Posterior cingulate gyrus (tissue), 11 donors: ENCODE measurements around the gene TCP11L1.
A peak's percentile ranks its signal among the peaks of the same experiment; 100 is the strongest.

Experiments used
- DNase-seq, 10 donors: peaks; one replicate each; pipeline versions ENCODE4 v3.0.0 to v3.0.0-alpha.2; 2020 to 2021; ENCODE audit warnings: mixed read lengths in 3 of 10
- intact Hi-C: fragments of 100-400 bp; cut with DNase I; formaldehyde crosslinking; loops from one replicate; pipeline ENCODE4 v1.15.1; 2023

The TCP11L1 gene, protein sequence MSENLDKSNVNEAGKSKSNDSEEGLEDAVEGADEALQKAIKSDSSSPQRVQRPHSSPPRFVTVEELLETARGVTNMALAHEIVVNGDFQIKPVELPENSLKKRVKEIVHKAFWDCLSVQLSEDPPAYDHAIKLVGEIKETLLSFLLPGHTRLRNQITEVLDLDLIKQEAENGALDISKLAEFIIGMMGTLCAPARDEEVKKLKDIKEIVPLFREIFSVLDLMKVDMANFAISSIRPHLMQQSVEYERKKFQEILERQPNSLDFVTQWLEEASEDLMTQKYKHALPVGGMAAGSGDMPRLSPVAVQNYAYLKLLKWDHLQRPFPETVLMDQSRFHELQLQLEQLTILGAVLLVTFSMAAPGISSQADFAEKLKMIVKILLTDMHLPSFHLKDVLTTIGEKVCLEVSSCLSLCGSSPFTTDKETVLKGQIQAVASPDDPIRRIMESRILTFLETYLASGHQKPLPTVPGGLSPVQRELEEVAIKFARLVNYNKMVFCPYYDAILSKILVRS

GRCh38 chr11:33039274-33040032 is at the start of gene TCP11L1:
TCP11L1 (plus strand) TSS chr11:33039572; CDS start chr11:33043774, 4,202 bp downstream.
- DNase-seq: peak; percentile 91 to 99 (median 93)
- intact Hi-C loops: loop anchor here (2.0 to 5.0 kb wide), 3 partner anchors 121 to 218 kb away; partner anchors contain the start of genes CSTF3, HIPK3 and QSER1

GRCh38 chr11:32990481-32990880 is 48.9 kb upstream of the TCP11L1 start:
- intact Hi-C loops: no loop called here
- DNase-seq: no peak

DNA sequence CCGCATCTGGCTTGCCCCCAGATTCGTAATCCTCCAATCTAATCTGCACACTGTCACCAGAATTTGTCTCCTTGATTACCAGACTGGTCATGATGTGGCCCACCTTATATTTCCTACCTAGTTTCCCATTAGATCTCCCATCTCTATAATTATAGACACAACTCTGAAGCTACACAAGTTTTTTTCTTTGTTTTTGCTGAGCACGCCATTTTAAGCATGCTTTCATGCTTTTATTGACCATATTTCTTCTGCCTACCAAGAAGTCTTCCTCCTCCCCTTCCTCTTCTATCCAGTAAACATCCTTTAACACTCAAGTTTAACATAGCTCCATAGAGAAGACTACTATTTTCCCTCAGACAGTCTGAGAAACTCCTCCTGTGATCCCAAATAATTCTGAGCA is 47.9 kb upstream of the TCP11L1 start:
- intact Hi-C loops: no loop called here
- no peak for DNase-seq

DNA sequence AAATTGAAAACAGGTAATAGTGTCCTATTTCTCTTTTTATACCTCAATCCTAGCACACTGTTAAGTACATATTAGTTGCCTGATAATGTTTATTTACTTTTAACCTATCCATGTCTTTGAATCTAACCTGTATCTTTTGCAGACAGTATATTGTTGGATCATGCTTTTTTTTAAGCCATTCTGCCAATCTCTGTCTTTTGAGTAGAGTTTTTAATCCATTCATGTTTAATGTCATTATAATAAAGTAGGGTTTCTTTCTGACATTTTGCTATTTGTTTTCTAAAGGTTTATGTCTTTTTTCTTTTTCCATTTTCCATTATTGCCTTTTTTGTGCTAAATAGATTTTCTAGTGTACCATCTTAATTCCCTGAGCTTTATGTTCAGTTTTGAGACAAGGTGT is 47.5 kb upstream of the TCP11L1 start:
- no peak for DNase-seq
- intact Hi-C loops: no loop called here

DNA sequence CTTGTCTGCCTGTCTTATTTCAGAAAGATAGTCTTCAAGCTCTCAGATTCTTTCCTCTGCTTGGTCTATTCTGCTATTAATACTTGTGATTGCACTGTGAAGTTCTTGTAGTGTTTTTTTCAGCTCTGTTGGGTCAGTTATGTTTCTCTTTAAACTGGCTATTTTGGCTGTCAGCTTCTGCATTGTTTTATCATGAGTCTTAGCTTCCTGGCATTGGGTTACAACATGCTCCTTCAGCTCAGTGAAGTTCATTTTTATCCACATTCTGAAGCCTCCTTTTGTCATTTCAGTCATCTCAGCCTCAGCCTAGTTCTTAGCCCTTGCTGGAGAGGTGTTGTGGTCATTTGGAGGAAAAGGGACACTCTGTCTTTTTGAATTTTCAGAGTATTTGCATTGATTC is 39.2 kb upstream of the TCP11L1 start:
- intact Hi-C loops: no loop called here
- no peak for DNase-seq

- no peak for DNase-seq
- intact Hi-C loops: no loop called here
These were observed 38.1 kb upstream of the TCP11L1 start for GRCh38 chr11:33001281-33001680.

GRCh38 chr11:33001751-33002542 is 37.4 kb upstream of the TCP11L1 start:
- peak in 1 of 10 donors; percentile 51 for DNase-seq
- intact Hi-C loops: no loop called here

DNA sequence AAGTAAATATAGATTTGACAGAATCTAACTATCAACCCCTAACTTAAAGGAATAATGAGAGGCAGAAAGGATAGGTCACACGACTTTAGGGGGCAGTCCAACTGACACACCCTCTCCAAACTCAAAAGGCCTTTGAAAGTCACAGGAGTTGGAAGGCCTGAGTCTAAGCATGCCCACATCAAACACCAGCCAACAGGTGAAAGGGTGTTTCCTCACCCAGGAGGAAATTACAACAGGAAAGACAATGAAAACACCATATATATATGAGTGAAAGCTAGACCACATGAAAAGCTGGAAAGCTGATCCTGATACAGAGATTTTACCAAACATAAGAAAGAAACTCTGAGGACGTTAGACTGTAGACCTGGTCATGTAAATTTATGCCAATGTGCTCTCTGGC is 34.2 kb upstream of the TCP11L1 start:
- intact Hi-C loops: no loop called here
- DNase-seq: no peak

- intact Hi-C loops: no loop called here
- DNase-seq: no peak
These were observed 33.4 kb upstream of the TCP11L1 start for GRCh38 chr11:33006010-33006409.

DNA sequence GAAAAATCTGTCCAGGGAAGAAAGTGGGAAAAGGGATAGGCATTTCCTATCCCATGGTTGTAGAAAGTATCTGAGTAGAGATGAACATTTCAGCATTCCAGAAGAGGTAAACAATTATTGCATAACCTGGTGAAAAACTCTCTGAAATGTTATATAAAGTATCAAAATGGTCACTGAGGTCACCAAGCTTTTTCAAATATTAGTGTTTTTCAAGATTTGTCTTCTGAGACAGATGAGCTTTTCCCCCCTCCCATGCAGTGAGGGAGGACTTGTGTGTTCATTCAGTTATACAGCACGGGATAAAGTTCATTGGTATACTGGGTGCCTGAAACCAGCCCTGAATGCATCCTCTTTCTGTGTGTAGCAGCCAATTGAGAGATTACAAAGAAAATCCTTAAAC is 25.6 kb upstream of the TCP11L1 start:
- intact Hi-C loops: loop anchor here (10.0 kb wide), 1 partner anchor 119 kb away; the partner anchor contains the start of gene QSER1

DNA sequence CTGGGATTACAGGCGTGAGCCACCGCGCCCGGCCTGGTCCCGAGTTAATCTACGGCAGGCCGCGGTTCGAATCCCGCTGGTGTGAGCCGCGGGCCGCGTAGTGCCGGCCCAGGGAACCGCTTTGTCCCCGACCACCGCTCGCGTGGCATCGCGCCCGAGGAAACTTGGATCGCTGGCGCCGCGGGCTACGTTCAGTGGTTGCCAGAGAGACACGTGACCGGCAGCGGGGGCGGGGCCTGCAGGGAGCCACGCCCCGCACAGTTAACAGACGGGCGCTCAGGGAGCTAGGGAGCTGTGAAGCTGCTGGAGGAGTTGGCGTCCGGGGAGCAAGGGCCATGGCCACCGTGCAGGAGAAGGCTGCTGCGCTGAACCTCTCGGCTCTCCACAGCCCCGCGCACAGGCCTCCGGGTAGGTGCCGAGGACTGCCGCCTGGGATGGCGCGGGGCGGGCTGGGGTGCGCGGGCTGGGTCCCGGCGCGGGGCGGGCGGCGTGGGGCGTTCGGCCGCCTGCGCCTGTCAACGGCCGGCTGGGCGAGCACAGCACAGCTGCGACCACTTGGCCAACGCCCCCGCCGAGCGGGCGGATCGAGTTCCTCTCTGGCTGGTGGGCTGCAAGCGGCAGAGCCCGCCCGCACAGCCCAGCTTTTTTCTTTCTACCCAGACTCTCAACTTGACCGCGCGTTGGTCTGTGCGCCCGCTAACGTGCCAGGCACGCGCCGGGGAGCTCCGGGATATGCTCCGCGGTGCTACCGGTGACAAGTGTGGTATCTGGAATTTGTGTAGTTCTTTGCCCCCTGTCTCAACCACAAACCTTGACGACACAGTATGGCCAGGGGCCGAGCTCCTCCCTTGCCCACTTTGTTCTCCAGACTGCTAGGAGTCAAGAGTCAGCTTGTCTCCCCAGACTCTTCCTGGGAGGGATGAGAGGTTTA is 23.5 kb upstream of the TCP11L1 start, which contains the start of gene DEPDC7:
TSS of gene DEPDC7 (plus strand) at position 258 of the 931 bp plus-strand sequence. CDS start at position 336, 78 bp downstream.
- intact Hi-C loops: loop anchor here (10.0 kb wide), 1 partner anchor 121 kb away; the partner anchor contains the start of gene QSER1
- peak; percentile 79 to 98 (median 92) for DNase-seq

More for the DNA sequence above, 25.6 kb upstream of the TCP11L1 start:
- no peak for DNase-seq

DNA sequence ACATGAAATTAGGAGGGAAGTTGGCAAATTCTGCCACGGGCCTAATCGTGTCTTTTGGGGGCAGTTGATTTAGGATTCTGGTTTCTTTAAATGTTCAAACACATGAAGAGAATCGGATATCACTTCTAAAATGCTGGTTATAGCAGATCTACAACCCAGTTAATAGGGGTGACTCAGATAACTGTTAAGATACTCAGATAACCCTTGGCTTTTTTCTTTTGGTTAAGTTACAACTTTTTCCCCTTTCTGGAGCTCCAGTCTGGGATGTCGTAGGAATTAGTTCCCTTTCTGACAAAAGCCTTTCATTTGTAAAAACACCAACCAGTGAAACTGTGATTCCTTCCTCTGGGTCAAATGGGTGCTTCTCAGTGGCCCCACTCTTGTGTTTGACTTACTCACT is 22.7 kb upstream of the TCP11L1 start:
- DNase-seq: no peak
- intact Hi-C loops: loop anchor here (10.0 kb wide), 1 partner anchor 122 kb away; the partner anchor contains the start of gene QSER1

GRCh38 chr11:33017478-33017877 is 21.9 kb upstream of the TCP11L1 start:
- no peak for DNase-seq
- intact Hi-C loops: loop anchor here (10.0 kb wide), 1 partner anchor 123 kb away; the partner anchor contains the start of gene QSER1

DNA sequence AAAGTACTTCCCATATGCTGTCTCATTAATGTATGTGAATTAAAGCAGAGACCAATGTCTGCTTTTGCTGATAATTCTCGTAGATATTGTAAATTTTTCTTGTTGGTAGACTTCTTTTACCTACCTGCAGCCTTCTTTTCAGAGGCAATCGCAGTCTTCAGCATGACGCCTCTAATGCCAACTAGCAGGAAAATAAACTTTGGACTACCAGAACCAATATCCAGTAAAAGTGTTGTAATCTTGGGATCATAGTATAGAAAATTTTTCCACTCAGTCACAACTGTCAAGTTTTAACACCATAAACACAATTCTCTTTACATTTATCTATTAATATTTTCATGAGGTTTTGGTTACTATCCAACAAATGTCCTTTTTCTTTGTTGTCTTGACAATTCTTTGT is 21.4 kb upstream of the TCP11L1 start:
- DNase-seq: no peak
- intact Hi-C loops: loop anchor here (10.0 kb wide), 1 partner anchor 123 kb away; the partner anchor contains the start of gene QSER1

DNA sequence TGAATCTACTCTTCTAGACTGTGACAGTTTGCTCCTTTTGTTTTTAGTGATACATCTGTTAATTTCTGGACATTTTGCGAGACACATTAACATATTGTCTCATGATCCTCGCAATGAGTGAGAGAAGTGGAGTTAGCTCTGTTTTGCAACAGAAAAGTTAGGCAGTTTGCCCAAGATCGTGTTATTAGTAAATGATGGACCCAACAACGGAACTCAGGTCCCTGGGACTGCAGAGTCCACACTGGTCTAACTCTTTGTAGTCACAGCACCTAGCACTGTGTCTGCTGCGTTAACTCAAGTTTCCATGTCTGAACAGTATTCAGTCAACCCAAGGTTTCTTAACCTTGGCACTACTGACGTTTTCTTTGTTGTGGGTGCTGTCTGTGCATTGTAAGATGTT is 20.5 kb upstream of the TCP11L1 start:
- intact Hi-C loops: loop anchor here (10.0 kb wide), 1 partner anchor 124 kb away; the partner anchor contains the start of gene QSER1
- DNase-seq: no peak

- intact Hi-C loops: no loop called here
These were observed 17.9 kb upstream of the TCP11L1 start for GRCh38 chr11:33021501-33021900.

GRCh38 chr11:33021937-33022336 is 17.4 kb upstream of the TCP11L1 start:
- intact Hi-C loops: no loop called here
- no peak for DNase-seq

More at GRCh38 chr11:33021501-33021900, 17.9 kb upstream of the TCP11L1 start:
- no peak for DNase-seq

DNA sequence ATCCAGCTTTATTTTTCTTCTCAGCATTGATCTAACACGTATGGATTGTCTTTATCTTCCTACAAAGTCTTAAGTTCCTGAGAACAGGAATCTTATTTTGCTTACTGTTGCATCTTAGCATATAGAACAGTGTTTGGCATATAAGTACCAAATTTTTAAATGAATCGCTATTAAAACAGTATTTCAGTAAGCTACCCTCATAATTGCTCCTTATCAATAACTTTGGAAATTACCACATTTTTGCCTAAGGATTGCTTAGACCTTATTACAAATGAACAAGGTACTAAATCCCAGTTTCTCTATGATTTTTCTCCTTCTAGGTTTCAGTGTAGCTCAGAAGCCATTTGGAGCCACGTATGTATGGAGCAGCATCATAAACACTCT is 14.0 kb upstream of the TCP11L1 start:
- intact Hi-C loops: no loop called here

GRCh38 chr11:33027233-33027632 is 12.1 kb upstream of the TCP11L1 start:
- intact Hi-C loops: no loop called here
- no peak for DNase-seq

More for the DNA sequence above, 14.0 kb upstream of the TCP11L1 start:
- no peak for DNase-seq
